ENCODE measurements around the gene FNDC1.

FNDC1 gene

GRCh38 chr6:159149641-159150040 lies 19.6 kb upstream of the FNDC1 start:
- Mint-ChIP-seq H3K4me3 (no peak overlapping the region), H3K36me3 (no peaks in the 10 kb centered on the region), H3K27ac (no peak overlapping the region), H3K9me3 (no peaks in the 10 kb centered on the region), H3K4me1 (peaks cover 5% of the 10 kb centered on the region)
- DNase-seq (ENCODE audit: low spot score in 2 of 2), result no peak
- ATAC-seq, result no peak

GRCh38 chr6:159151266-159151855 lies 17.8 kb upstream of the FNDC1 start:
- ATAC-seq (no peak), DNase-seq (ENCODE audit: low spot score in 2 of 2) (peak in 1 of 2 donors; percentile 20)
- Mint-ChIP-seq H3K9me3 (peaks cover 9% of the 10 kb centered on the region), H3K4me1 (peaks cover 5% of the 10 kb centered on the region), H3K27ac (no peak overlapping the region), H3K36me3 (no peaks in the 10 kb centered on the region), H3K4me3 (no peak overlapping the region)

- H3K4me1 Mint-ChIP-seq, result peaks cover 5% of the 10 kb centered on the region
- no peaks in the 10 kb centered on the region for H3K36me3 Mint-ChIP-seq
- no peak overlapping the region for H3K27ac Mint-ChIP-seq
- no peak for ATAC-seq
- no peak for DNase-seq (ENCODE audit: low spot score in 2 of 2)
- H3K4me3 Mint-ChIP-seq, result no peak overlapping the region
- H3K9me3 Mint-ChIP-seq, result peaks cover 9% of the 10 kb centered on the region
Measured at GRCh38 chr6:159152041-159152440, 17.2 kb upstream of the FNDC1 start.

GRCh38 chr6:159152782-159153181 lies 16.4 kb upstream of the FNDC1 start:
- H3K27ac Mint-ChIP-seq, result no peak overlapping the region
- ATAC-seq (no peak), DNase-seq (ENCODE audit: low spot score in 2 of 2) (no peak)
- peaks cover 5% of the 10 kb centered on the region for H3K4me1 Mint-ChIP-seq
- no peak overlapping the region for H3K4me3 Mint-ChIP-seq
- peaks cover 9% of the 10 kb centered on the region for H3K9me3 Mint-ChIP-seq
- H3K36me3 Mint-ChIP-seq, result no peaks in the 10 kb centered on the region

GRCh38 chr6:159155679-159156078 lies 13.5 kb upstream of the FNDC1 start:
- peaks cover 9% of the 10 kb centered on the region for H3K9me3 Mint-ChIP-seq
- peaks cover 5% of the 10 kb centered on the region for H3K4me1 Mint-ChIP-seq
- DNase-seq (ENCODE audit: low spot score in 2 of 2) (no peak), ATAC-seq (no peak)
- no peak overlapping the region for H3K27ac Mint-ChIP-seq
- no peaks in the 10 kb centered on the region for H3K36me3 Mint-ChIP-seq
- H3K4me3 Mint-ChIP-seq, result no peak overlapping the region

GRCh38 chr6:159156089-159156488 lies 13.1 kb upstream of the FNDC1 start:
- ATAC-seq, result no peak
- Mint-ChIP-seq H3K4me1 (peaks cover 4% of the 10 kb centered on the region), H3K36me3 (no peaks in the 10 kb centered on the region), H3K4me3 (no peak overlapping the region), H3K9me3 (peaks cover 9% of the 10 kb centered on the region), H3K27ac (no peak overlapping the region)
- DNase-seq (ENCODE audit: low spot score in 2 of 2), result no peak

- Mint-ChIP-seq H3K4me1 (no peaks in the 10 kb centered on the region), H3K9me3 (peaks cover 9% of the 10 kb centered on the region), H3K27ac (no peak overlapping the region), H3K4me3 (no peak overlapping the region), H3K36me3 (no peaks in the 10 kb centered on the region)
- ATAC-seq, result no peak
- no peak for DNase-seq (ENCODE audit: low spot score in 2 of 2)
Measured at GRCh38 chr6:159157431-159157830, 11.8 kb upstream of the FNDC1 start.

- Mint-ChIP-seq H3K4me1 (no peaks in the 10 kb centered on the region), H3K9me3 (no peaks in the 10 kb centered on the region), H3K36me3 (no peaks in the 10 kb centered on the region), H3K4me3 (no peak overlapping the region), H3K27ac (no peak overlapping the region)
- DNase-seq (ENCODE audit: low spot score in 2 of 2) (no peak), ATAC-seq (no peak)
Measured at GRCh38 chr6:159161839-159162238, 7.4 kb upstream of the FNDC1 start.

GRCh38 chr6:159163901-159164370 lies 5.3 kb upstream of the FNDC1 start:
- H3K27ac Mint-ChIP-seq, result no peak overlapping the region
- H3K4me1 Mint-ChIP-seq, result peaks cover 13% of the 10 kb centered on the region
- H3K36me3 Mint-ChIP-seq, result peaks cover 4% of the 10 kb centered on the region
- no peaks in the 10 kb centered on the region for H3K9me3 Mint-ChIP-seq
- H3K4me3 Mint-ChIP-seq, result no peak overlapping the region
- ATAC-seq (no peak), DNase-seq (ENCODE audit: low spot score in 2 of 2) (no peak)

- Mint-ChIP-seq H3K9me3 (no peaks in the 10 kb centered on the region), H3K4me3 (peak overlapping the region; percentile 70), H3K36me3 (peaks cover 4% of the 10 kb centered on the region), H3K4me1 (peaks cover 20% of the 10 kb centered on the region), H3K27ac (no peak overlapping the region)
- DNase-seq (ENCODE audit: low spot score in 2 of 2) (no peak), ATAC-seq (peak; percentile 38)
Measured at GRCh38 chr6:159168536-159169192, 536 bp upstream of the FNDC1 start.

- H3K36me3 Mint-ChIP-seq, result peaks cover 4% of the 10 kb centered on the region
- ATAC-seq (peak; percentile 62), DNase-seq (ENCODE audit: low spot score in 2 of 2) (peak; percentile 7 to 55)
- no peaks in the 10 kb centered on the region for H3K9me3 Mint-ChIP-seq
- H3K27ac Mint-ChIP-seq, result no peak overlapping the region
- H3K4me3 Mint-ChIP-seq, result peak overlapping the region; percentile 61
- peaks cover 28% of the 10 kb centered on the region for H3K4me1 Mint-ChIP-seq
Measured at GRCh38 chr6:159169557-159170332, 545 bp downstream of the FNDC1 start.

- Mint-ChIP-seq H3K36me3 (peaks cover 4% of the 10 kb centered on the region), H3K27ac (no peak overlapping the region)
Measured at GRCh38 chr6:159170333-159170672, 1.1 kb downstream of the FNDC1 start.

GRCh38 chr6:159170999-159171712 lies 2.0 kb downstream of the FNDC1 start:
- H3K27ac Mint-ChIP-seq, result no peak overlapping the region
- no peak overlapping the region for H3K4me3 Mint-ChIP-seq
- no peak for DNase-seq (ENCODE audit: low spot score in 2 of 2)
- peaks cover 4% of the 10 kb centered on the region for H3K36me3 Mint-ChIP-seq
- peaks cover 28% of the 10 kb centered on the region for H3K4me1 Mint-ChIP-seq
- no peaks in the 10 kb centered on the region for H3K9me3 Mint-ChIP-seq
- no peak for ATAC-seq

More at GRCh38 chr6:159170333-159170672, 1.1 kb downstream of the FNDC1 start:
- DNase-seq (ENCODE audit: low spot score in 2 of 2) (no peak), ATAC-seq (no peak)
- peak overlapping the region; percentile 61 for H3K4me3 Mint-ChIP-seq
- H3K4me1 Mint-ChIP-seq, result peaks cover 28% of the 10 kb centered on the region
- no peaks in the 10 kb centered on the region for H3K9me3 Mint-ChIP-seq

- ATAC-seq (no peak), DNase-seq (ENCODE audit: low spot score in 2 of 2) (no peak)
- Mint-ChIP-seq H3K9me3 (no peaks in the 10 kb centered on the region), H3K4me3 (no peak overlapping the region), H3K4me1 (peaks cover 28% of the 10 kb centered on the region), H3K36me3 (peaks cover 4% of the 10 kb centered on the region), H3K27ac (no peak overlapping the region)
Measured at GRCh38 chr6:159172091-159172491, 2.9 kb downstream of the FNDC1 start.

GRCh38 chr6:159174263-159174969 lies 5.2 kb downstream of the FNDC1 start:
- Mint-ChIP-seq H3K27ac (no peak overlapping the region), H3K4me3 (no peak overlapping the region), H3K9me3 (no peaks in the 10 kb centered on the region), H3K36me3 (no peaks in the 10 kb centered on the region), H3K4me1 (peaks cover 14% of the 10 kb centered on the region)
- ATAC-seq (peak; percentile 79), DNase-seq (ENCODE audit: low spot score in 2 of 2) (peak; percentile 69 to 86)
